NCI-H2227 (cell line): Measurements from ENCODE around the gene SLIT3.
"Not testable (repeated sequence)": the region's sequence is repeated elsewhere in the genome, so short reads cannot be mapped to it uniquely, and the experiment has no call there.

Experiments used
- DNase-seq: peaks from one replicate; lab custom pipeline; 2025; ENCODE audit not compliant: unreplicated experiment; lab: John Stamatoyannopoulos, UW

The SLIT3 gene

GRCh38 chr5:169223595-169223953 lies 77.4 kb downstream of the SLIT3 start:
- no peak for DNase-seq

- DNase-seq = no peak
Measured at GRCh38 chr5:169222934-169223594, 77.9 kb downstream of the SLIT3 start.

GRCh38 chr5:169221519-169221918 lies 79.4 kb downstream of the SLIT3 start:
- DNase-seq = no peak

GRCh38 chr5:169219961-169220360 lies 81.0 kb downstream of the SLIT3 start:
- no peak for DNase-seq

- DNase-seq = no peak
Measured at GRCh38 chr5:169219351-169219750, 81.6 kb downstream of the SLIT3 start.

GRCh38 chr5:169218861-169219260 lies 82.1 kb downstream of the SLIT3 start:
- DNase-seq = no peak

GRCh38 chr5:169218176-169218575 lies 82.8 kb downstream of the SLIT3 start:
- DNase-seq = no peak

- no peak for DNase-seq
Measured at GRCh38 chr5:169216866-169217265, 84.1 kb downstream of the SLIT3 start.

GRCh38 chr5:169213479-169213878 lies 87.5 kb downstream of the SLIT3 start:
- DNase-seq = no peak

- DNase-seq = not testable (repeated sequence)
Measured at GRCh38 chr5:169211761-169212160, 89.2 kb downstream of the SLIT3 start.

- no peak for DNase-seq
Measured at GRCh38 chr5:169204788-169205400, 96.0 kb downstream of the SLIT3 start.

GRCh38 chr5:169202969-169203368 lies 98.0 kb downstream of the SLIT3 start:
- no peak for DNase-seq

GRCh38 chr5:169201597-169201996 lies 99.3 kb downstream of the SLIT3 start:
- no peak for DNase-seq

- no peak for DNase-seq
Measured at GRCh38 chr5:169200125-169200778, 100.7 kb downstream of the SLIT3 start.

- DNase-seq = no peak
Measured at GRCh38 chr5:169197343-169197742, 103.6 kb downstream of the SLIT3 start.

- no peak for DNase-seq
Measured at GRCh38 chr5:169196059-169196458, 104.9 kb downstream of the SLIT3 start.

GRCh38 chr5:169195601-169196000 lies 105.3 kb downstream of the SLIT3 start:
- no peak for DNase-seq

GRCh38 chr5:169192536-169192935 lies 108.4 kb downstream of the SLIT3 start:
- DNase-seq = no peak

GRCh38 chr5:169190849-169191248 lies 110.1 kb downstream of the SLIT3 start:
- no peak for DNase-seq

- DNase-seq = no peak
Measured at GRCh38 chr5:169185626-169186025, 115.3 kb downstream of the SLIT3 start.

GRCh38 chr5:169183576-169183975 lies 117.4 kb downstream of the SLIT3 start:
- no peak for DNase-seq

- no peak for DNase-seq
Measured at GRCh38 chr5:169182797-169183196, 118.1 kb downstream of the SLIT3 start.
